ENCODE measurements around the gene KIAA1210.

The KIAA1210 gene

GRCh38 chrX:119063428-119063827, 64.2 kb downstream of the KIAA1210 start:
- Histone ChIP-seq H2AFZ (ENCODE audit: low read depth, low read length) (no peak overlapping the region), H3K18ac (ENCODE audit: low read depth in 1 of 2, low read length in 2 of 2) (no peak overlapping the region), H3K4me2 (ENCODE audit: low read length, poor library complexity, severe bottlenecking) (no peak overlapping the region), H4K8ac (ENCODE audit: low read length) (no peak overlapping the region), H3K9ac (ENCODE audit: low read length) (no peak overlapping the region), H3K4me1 (ENCODE audit: control insufficient read depth, insufficient read depth, low read depth, low read length) (no peaks in the 10 kb centered on the region), H3K23ac (ENCODE audit: low read length in 2 of 2) (no peak overlapping the region), H2BK120ac (ENCODE audit: low read depth, low read length) (no peak overlapping the region), H3K36me3 (ENCODE audit: control insufficient read depth in 1 of 2, insufficient read depth in 2 of 2, low read depth in 1 of 2, low read length in 2 of 2) (no peaks in the 10 kb centered on the region), H3K27me3 (ENCODE audit: control insufficient read depth in 1 of 2, insufficient read depth in 1 of 2, low read length in 2 of 2) (peaks cover 0 to 28% of the 10 kb centered on the region in 2 experiments), H2BK12ac (ENCODE audit: low read length in 2 of 2) (no peak overlapping the region), H2BK5ac (ENCODE audit: low read depth, low read length, poor library complexity, severe bottlenecking) (no peak overlapping the region), H2BK15ac (ENCODE audit: low read depth, poor library complexity, severe bottlenecking) (no peak overlapping the region), H3K9me3 (ENCODE audit: control insufficient read depth, low read length) (no peaks in the 10 kb centered on the region), H3K79me1 (replicated peaks; ENCODE audit: low read length, poor library complexity, severe bottlenecking) (no peaks in the 10 kb centered on the region), H3K14ac (ENCODE audit: low read length in 2 of 2) (no peak overlapping the region), H3K4me3 (ENCODE audit: insufficient read depth in 1 of 2, low read depth in 1 of 2, low read length in 2 of 2) (no peak overlapping the region), H3K4ac (ENCODE audit: low read depth in 1 of 2, low read length in 2 of 2) (no peak overlapping the region), H4K91ac (ENCODE audit: low read length) (no peak overlapping the region), H2AK5ac (ENCODE audit: low read length, severe bottlenecking) (no peak overlapping the region), H3K27ac (ENCODE audit: low read length, poor library complexity, severe bottlenecking) (no peak overlapping the region)
- WGBS: 89% methylated on average over 4 of the region's 7 CpGs
- DNase-seq: no peak

- Histone ChIP-seq H3K4me1 (ENCODE audit: control insufficient read depth, insufficient read depth, low read depth, low read length) (no peaks in the 10 kb centered on the region), H3K4me2 (ENCODE audit: low read length, poor library complexity, severe bottlenecking) (no peak overlapping the region), H3K4me3 (ENCODE audit: insufficient read depth in 1 of 2, low read depth in 1 of 2, low read length in 2 of 2) (no peak overlapping the region), H3K18ac (ENCODE audit: low read depth in 1 of 2, low read length in 2 of 2) (peak overlapping the region in 1 of 2 experiments; percentile 12), H3K23ac (ENCODE audit: low read length in 2 of 2) (no peak overlapping the region), H2BK120ac (ENCODE audit: low read depth, low read length) (no peak overlapping the region), H2AK5ac (ENCODE audit: low read length, severe bottlenecking) (no peak overlapping the region), H2BK15ac (ENCODE audit: low read depth, poor library complexity, severe bottlenecking) (no peak overlapping the region), H3K27ac (ENCODE audit: low read length, poor library complexity, severe bottlenecking) (no peak overlapping the region), H4K91ac (ENCODE audit: low read length) (no peak overlapping the region), H2BK5ac (ENCODE audit: low read depth, low read length, poor library complexity, severe bottlenecking) (no peak overlapping the region), H4K8ac (ENCODE audit: low read length) (no peak overlapping the region), H3K36me3 (ENCODE audit: control insufficient read depth in 1 of 2, insufficient read depth in 2 of 2, low read depth in 1 of 2, low read length in 2 of 2) (no peaks in the 10 kb centered on the region), H3K4ac (ENCODE audit: low read depth in 1 of 2, low read length in 2 of 2) (no peak overlapping the region), H2BK12ac (ENCODE audit: low read length in 2 of 2) (no peak overlapping the region), H2AFZ (ENCODE audit: low read depth, low read length) (no peak overlapping the region), H3K9me3 (ENCODE audit: control insufficient read depth, low read length) (no peaks in the 10 kb centered on the region), H3K14ac (ENCODE audit: low read length in 2 of 2) (no peak overlapping the region), H3K9ac (ENCODE audit: low read length) (no peak overlapping the region), H3K79me1 (replicated peaks; ENCODE audit: low read length, poor library complexity, severe bottlenecking) (no peaks in the 10 kb centered on the region), H3K27me3 (ENCODE audit: control insufficient read depth in 1 of 2, insufficient read depth in 1 of 2, low read length in 2 of 2) (peaks cover 0 to 23% of the 10 kb centered on the region in 2 experiments)
- WGBS: 47% methylated on average over 6 of the region's 6 CpGs
- no peak for DNase-seq
Observed at GRCh38 chrX:119062750-119063374, 64.8 kb downstream of the KIAA1210 start.

GRCh38 chrX:119055687-119056086, 71.9 kb downstream of the KIAA1210 start:
- no peak overlapping the region for H4K8ac ChIP-seq (ENCODE audit: low read length)
- H3K36me3 ChIP-seq (ENCODE audit: control insufficient read depth in 1 of 2, insufficient read depth in 2 of 2, low read depth in 1 of 2, low read length in 2 of 2): no peaks in the 10 kb centered on the region
- H3K79me1 ChIP-seq (replicated peaks; ENCODE audit: low read length, poor library complexity, severe bottlenecking): no peaks in the 10 kb centered on the region
- H3K9ac ChIP-seq (ENCODE audit: low read length): no peak overlapping the region
- peaks cover 0 to 7% of the 10 kb centered on the region in 2 experiments for H3K27me3 ChIP-seq (ENCODE audit: control insufficient read depth in 1 of 2, insufficient read depth in 1 of 2, low read length in 2 of 2)
- H2BK12ac ChIP-seq (ENCODE audit: low read length in 2 of 2): no peak overlapping the region
- no peak overlapping the region for H2BK120ac ChIP-seq (ENCODE audit: low read depth, low read length)
- H3K14ac ChIP-seq (ENCODE audit: low read length in 2 of 2): no peak overlapping the region
- no peak overlapping the region for H3K23ac ChIP-seq (ENCODE audit: low read length in 2 of 2)
- no peak overlapping the region for H3K18ac ChIP-seq (ENCODE audit: low read depth in 1 of 2, low read length in 2 of 2)
- H3K4ac ChIP-seq (ENCODE audit: low read depth in 1 of 2, low read length in 2 of 2): no peak overlapping the region
- no peak overlapping the region for H3K27ac ChIP-seq (ENCODE audit: low read length, poor library complexity, severe bottlenecking)
- no peaks in the 10 kb centered on the region for H3K9me3 ChIP-seq (ENCODE audit: control insufficient read depth, low read length)
- H2BK5ac ChIP-seq (ENCODE audit: low read depth, low read length, poor library complexity, severe bottlenecking): no peak overlapping the region
- DNase-seq: no peak
- no peaks in the 10 kb centered on the region for H3K4me1 ChIP-seq (ENCODE audit: control insufficient read depth, insufficient read depth, low read depth, low read length)
- H3K4me2 ChIP-seq (ENCODE audit: low read length, poor library complexity, severe bottlenecking): no peak overlapping the region
- H2AK5ac ChIP-seq (ENCODE audit: low read length, severe bottlenecking): no peak overlapping the region
- no peak overlapping the region for H3K4me3 ChIP-seq (ENCODE audit: insufficient read depth in 1 of 2, low read depth in 1 of 2, low read length in 2 of 2)
- no peak overlapping the region for H2AFZ ChIP-seq (ENCODE audit: low read depth, low read length)
- 15% methylated on average over 1 of the region's 2 CpGs for WGBS
- no peak overlapping the region for H2BK15ac ChIP-seq (ENCODE audit: low read depth, poor library complexity, severe bottlenecking)
- no peak overlapping the region for H4K91ac ChIP-seq (ENCODE audit: low read length)

GRCh38 chrX:119045884-119046283, 81.7 kb downstream of the KIAA1210 start:
- no peak overlapping the region for H3K27ac ChIP-seq (ENCODE audit: low read length, poor library complexity, severe bottlenecking)
- H2BK12ac ChIP-seq (ENCODE audit: low read length in 2 of 2): no peak overlapping the region
- no peak overlapping the region for H2AK5ac ChIP-seq (ENCODE audit: low read length, severe bottlenecking)
- H3K4ac ChIP-seq (ENCODE audit: low read depth in 1 of 2, low read length in 2 of 2): no peak overlapping the region
- no peak overlapping the region for H3K9ac ChIP-seq (ENCODE audit: low read length)
- H3K4me2 ChIP-seq (ENCODE audit: low read length, poor library complexity, severe bottlenecking): no peak overlapping the region
- H3K4me3 ChIP-seq (ENCODE audit: insufficient read depth in 1 of 2, low read depth in 1 of 2, low read length in 2 of 2): no peak overlapping the region
- H3K18ac ChIP-seq (ENCODE audit: low read depth in 1 of 2, low read length in 2 of 2): no peak overlapping the region
- H2BK5ac ChIP-seq (ENCODE audit: low read depth, low read length, poor library complexity, severe bottlenecking): no peak overlapping the region
- no peak overlapping the region for H3K23ac ChIP-seq (ENCODE audit: low read length in 2 of 2)
- DNase-seq: no peak
- no peak overlapping the region for H2AFZ ChIP-seq (ENCODE audit: low read depth, low read length)
- H3K27me3 ChIP-seq (ENCODE audit: control insufficient read depth in 1 of 2, insufficient read depth in 1 of 2, low read length in 2 of 2): peaks cover 0 to 8% of the 10 kb centered on the region in 2 experiments
- no peak overlapping the region for H2BK15ac ChIP-seq (ENCODE audit: low read depth, poor library complexity, severe bottlenecking)
- no peak overlapping the region for H3K14ac ChIP-seq (ENCODE audit: low read length in 2 of 2)
- H3K9me3 ChIP-seq (ENCODE audit: control insufficient read depth, low read length): no peaks in the 10 kb centered on the region
- H4K91ac ChIP-seq (ENCODE audit: low read length): no peak overlapping the region
- H4K8ac ChIP-seq (ENCODE audit: low read length): no peak overlapping the region
- peaks cover 2% of the 10 kb centered on the region for H3K4me1 ChIP-seq (ENCODE audit: control insufficient read depth, insufficient read depth, low read depth, low read length)
- 80% methylated on average over 1 of the region's 2 CpGs for WGBS
- no peaks in the 10 kb centered on the region for H3K36me3 ChIP-seq (ENCODE audit: control insufficient read depth in 1 of 2, insufficient read depth in 2 of 2, low read depth in 1 of 2, low read length in 2 of 2)
- no peak overlapping the region for H2BK120ac ChIP-seq (ENCODE audit: low read depth, low read length)
- no peaks in the 10 kb centered on the region for H3K79me1 ChIP-seq (replicated peaks; ENCODE audit: low read length, poor library complexity, severe bottlenecking)
